Stimulated activated naive B cell treated with anti-CD40 and anti-IgM and Interleukin-4, amounts not matched to agents 10 μg/mL and 1 μg/mL and 100 μg/mL, for 72 hours (primary cell): ENCODE results near the gene TLR1.
"Not testable (repeated sequence)": the region's sequence is repeated elsewhere in the genome, so short reads cannot be mapped to it uniquely, and the experiment has no call there.

Source experiments
- ATAC-seq, 2 donors: fragments of 150-1000 bp; cut with Tn5 transposase; replicated peaks; 2 replicates each; pipeline ENCODE4 v1.10.0; 2021; ENCODE audit warnings: moderate library complexity in 1 of 2
- DNase-seq: peaks from one replicate; pipeline ENCODE4 v3.0.0; 2021
- H3K27ac Mint-ChIP-seq: one replicate; pipeline ENCODE4 v1.8.0; 2022; ENCODE audit warnings: mild to moderate bottlenecking, mixed read lengths
- H3K27me3 Mint-ChIP-seq, 2 donors: one replicate each; pipeline ENCODE4 v1.8.0; 2022; ENCODE audit warnings: mixed read lengths in 2 of 2
- H3K36me3 Mint-ChIP-seq, 2 donors: one replicate each; pipeline ENCODE4 v1.8.0; 2022; ENCODE audit warnings: mixed read lengths in 2 of 2, mild to moderate bottlenecking in 1 of 2
- H3K4me1 Mint-ChIP-seq, 2 donors: one replicate each; pipeline ENCODE4 v1.8.0; 2022; ENCODE audit warnings: mixed read lengths in 2 of 2, mild to moderate bottlenecking in 1 of 2
- H3K4me3 Mint-ChIP-seq, 2 donors: one replicate each; pipeline ENCODE4 v1.8.0; 2022; ENCODE audit warnings: mild to moderate bottlenecking in 2 of 2, mixed read lengths in 2 of 2, moderate library complexity in 1 of 2
- H3K9me3 Mint-ChIP-seq, 2 donors: one replicate each; pipeline ENCODE4 v1.8.0; 2022; ENCODE audit warnings: mixed read lengths in 2 of 2, mild to moderate bottlenecking in 1 of 2

TLR1 gene

DNA sequence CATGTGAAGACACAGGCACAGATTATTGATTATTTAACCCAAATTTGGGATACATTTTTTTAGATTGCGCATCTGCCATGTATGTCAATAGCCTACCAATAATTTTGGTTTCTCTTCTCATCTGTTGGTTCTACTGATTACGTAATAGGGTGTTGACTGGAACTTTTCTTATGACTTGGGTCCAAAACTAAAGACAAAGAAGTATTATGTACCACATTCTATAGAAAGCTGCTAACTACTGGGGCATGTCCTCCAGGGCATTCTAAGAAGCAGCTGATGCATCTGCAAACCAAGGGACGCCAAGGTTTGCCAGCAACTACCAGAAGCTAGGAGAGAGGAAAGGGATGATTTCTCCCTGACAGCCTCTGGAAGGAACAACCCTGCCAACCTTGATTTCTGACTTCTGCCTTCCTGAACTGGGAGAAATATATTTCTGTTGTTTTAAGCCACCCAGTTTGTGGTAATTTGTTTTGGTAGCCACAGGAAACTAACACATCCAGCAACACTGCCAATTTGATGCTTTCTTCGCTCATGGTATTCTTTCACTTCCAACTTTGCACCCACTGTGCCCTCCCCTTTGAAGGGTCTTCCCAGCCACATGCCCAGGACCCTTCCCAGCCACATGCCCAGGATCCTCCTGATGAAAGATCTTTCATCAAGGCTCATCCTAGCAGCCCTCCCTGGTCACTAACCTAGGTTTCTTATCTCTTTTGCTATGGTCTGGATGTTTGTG lies 15.9 kb upstream of the TLR1 start:
- ATAC-seq (peak; percentile 57 to 63), DNase-seq (no peak)
- Mint-ChIP-seq H3K9me3 (peaks cover 12 to 13% of the 10 kb centered on the region in 2 donors), H3K4me1 (peaks cover 39 to 48% of the 10 kb centered on the region in 2 donors), H3K4me3 (peak overlapping the region in 1 of 2 donors; percentile 15), H3K36me3 (peaks cover 26 to 34% of the 10 kb centered on the region in 2 donors), H3K27ac (peak overlapping the region; percentile 68), H3K27me3 (no peaks in the 10 kb centered on the region)

DNA sequence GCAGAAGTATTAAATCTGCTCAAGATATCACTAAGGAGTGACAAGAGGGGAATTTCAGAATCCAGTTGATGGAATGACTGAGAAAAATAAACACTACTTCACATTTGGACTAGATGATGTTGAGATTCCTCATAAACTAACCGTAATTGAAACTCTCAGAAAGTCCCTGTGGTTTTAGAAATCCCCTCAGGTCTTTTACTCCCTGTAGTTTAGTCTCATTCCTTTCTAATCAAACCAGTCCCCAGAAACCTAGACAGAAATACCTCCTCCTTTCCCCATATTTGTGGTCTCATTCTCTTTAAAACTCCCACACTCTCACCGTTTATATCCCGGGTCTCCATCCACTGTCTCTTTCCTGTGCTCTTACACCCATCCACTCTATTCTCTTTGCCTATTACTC lies 15.0 kb upstream of the TLR1 start:
- Mint-ChIP-seq H3K4me3 (peak overlapping the region; percentile 3 to 19), H3K27ac (peak overlapping the region; percentile 85), H3K27me3 (no peaks in the 10 kb centered on the region), H3K4me1 (peaks cover 44 to 55% of the 10 kb centered on the region in 2 donors), H3K36me3 (peaks cover 27 to 33% of the 10 kb centered on the region in 2 donors), H3K9me3 (peaks cover 12 to 13% of the 10 kb centered on the region in 2 donors)
- ATAC-seq (peak; percentile 44 to 58), DNase-seq (no peak)

DNA sequence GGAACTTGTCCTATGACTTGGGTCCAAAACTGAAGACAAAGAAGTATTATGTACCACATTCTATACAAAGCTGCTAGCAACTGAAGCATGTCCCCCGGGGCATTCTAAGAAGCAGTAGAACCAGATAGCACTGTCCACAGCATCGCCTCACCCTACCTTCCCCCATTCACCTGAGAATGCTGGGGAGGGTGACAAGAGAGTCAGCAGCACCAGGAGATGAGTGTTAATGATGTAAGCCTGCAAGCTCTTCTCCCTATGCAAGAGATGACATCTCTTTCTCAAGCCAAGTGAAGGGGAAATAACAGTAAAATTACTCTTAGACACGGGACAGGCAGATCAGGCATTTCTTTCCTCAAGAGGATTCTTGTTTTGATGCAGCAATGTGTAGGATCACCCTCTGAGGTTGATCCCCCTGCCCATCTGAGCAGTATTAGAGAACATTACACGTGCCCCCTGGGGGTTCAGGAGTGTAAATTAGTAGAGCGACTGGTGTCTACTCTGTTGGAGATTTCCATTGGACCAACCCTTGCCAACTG lies 13.9 kb upstream of the TLR1 start:
- Mint-ChIP-seq H3K4me1 (peaks cover 49 to 64% of the 10 kb centered on the region in 2 donors), H3K36me3 (peaks cover 20 to 31% of the 10 kb centered on the region in 2 donors), H3K27ac (peak overlapping the region; percentile 60), H3K9me3 (peaks cover 9 to 10% of the 10 kb centered on the region in 2 donors), H3K27me3 (no peaks in the 10 kb centered on the region), H3K4me3 (peak overlapping the region in 1 of 2 donors; percentile 18)
- peak; percentile 15 to 38 for ATAC-seq
- DNase-seq, result no peak

DNA sequence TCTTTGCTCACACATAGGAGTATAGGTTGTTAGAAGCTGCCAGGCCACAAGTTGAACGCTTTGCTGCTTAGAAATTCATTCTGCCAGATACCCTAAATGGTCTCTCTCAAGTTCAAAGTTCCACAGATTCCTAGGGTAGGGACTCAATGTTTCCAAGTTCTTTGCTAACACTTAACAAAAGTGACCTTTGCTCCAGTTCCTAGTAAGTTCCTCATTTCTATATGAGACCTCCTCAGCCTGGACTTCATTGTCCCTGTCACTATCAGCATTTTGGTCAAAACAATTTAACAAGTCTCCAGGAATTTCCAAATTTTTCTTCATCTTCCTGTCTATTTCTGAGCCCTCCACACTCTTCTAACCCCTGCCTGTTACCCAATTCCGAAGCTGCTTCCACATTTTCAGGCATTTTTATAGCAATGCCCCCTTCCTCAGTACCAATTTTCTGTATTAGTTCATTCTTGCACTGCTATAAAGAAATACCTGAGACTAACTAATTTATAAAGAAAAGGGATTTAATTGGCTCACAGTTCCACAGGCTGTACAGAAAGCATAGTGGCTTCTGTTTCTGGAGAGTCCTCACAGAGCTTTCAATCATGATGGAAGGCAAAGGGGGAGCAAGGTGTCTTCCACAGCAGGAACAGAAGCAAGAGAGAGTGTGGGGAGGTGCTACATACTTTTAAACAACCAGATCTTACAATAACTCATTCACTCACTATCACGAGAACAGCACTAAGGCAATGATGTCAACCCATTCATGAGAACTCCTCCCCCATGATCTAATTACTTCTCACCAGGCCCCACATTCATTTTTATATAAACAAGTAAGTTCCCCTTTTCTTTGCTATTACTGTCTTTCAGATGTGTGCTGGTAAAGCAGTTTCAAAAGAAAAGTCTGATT lies 11.5 kb upstream of the TLR1 start:
- peak; percentile 79 to 85 for ATAC-seq
- H3K27ac Mint-ChIP-seq, result peak overlapping the region; percentile 92

DNA sequence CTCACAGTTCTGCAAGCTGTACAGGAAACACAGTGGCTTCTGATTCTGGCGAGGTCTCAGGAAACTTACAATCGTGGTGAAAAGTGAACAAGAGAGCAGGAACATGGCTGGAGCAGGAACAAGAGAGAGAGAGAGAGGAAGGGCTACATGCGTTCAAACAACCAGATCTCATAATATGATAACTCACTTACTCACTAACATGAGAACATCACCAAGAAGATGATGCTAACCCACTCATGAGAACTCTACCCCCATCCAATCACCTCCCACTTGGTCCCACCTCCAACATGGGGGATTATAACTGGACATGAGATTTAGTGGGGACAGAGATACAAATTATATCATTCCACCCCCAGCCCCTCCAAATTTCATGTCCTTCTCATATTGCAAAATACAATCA lies 9.8 kb upstream of the TLR1 start:
- Mint-ChIP-seq H3K4me3 (no peak overlapping the region), H3K27ac (peak overlapping the region; percentile 51), H3K4me1 (peaks cover 41 to 70% of the 10 kb centered on the region in 2 donors), H3K36me3 (peaks cover 14 to 19% of the 10 kb centered on the region in 2 donors), H3K9me3 (peaks cover 0 to 3% of the 10 kb centered on the region in 2 donors), H3K27me3 (no peaks in the 10 kb centered on the region)
- ATAC-seq, result no peak
- DNase-seq, result no peak

More for the DNA sequence above, 11.5 kb upstream of the TLR1 start:
- peaks cover 49 to 73% of the 10 kb centered on the region in 2 donors for H3K4me1 Mint-ChIP-seq
- H3K27me3 Mint-ChIP-seq, result no peaks in the 10 kb centered on the region
- H3K36me3 Mint-ChIP-seq, result peaks cover 9 to 19% of the 10 kb centered on the region in 2 donors
- peak overlapping the region; percentile 56 to 67 for H3K4me3 Mint-ChIP-seq
- peaks cover 0 to 3% of the 10 kb centered on the region in 2 donors for H3K9me3 Mint-ChIP-seq
- DNase-seq, result no peak

DNA sequence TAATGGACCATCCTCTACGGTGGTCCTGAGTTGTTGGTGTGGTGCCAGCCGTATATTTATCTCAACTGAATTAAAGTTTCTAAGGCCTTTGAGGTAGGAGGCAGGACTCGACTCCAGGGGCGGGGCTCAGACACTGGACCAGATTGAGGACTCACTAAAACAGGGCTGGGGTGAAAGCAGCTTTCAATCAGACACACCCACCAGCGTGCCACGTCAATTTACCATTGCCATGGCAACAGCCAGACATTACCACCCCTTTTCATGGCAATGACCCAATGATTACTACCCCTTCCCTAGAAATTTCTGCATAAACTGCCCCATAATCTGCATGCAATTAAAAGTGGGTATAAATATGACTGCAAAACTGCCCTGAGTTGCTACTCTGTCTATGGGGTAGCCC lies 6.7 kb upstream of the TLR1 start:
- Mint-ChIP-seq H3K36me3 (peaks cover 14 to 19% of the 10 kb centered on the region in 2 donors), H3K27ac (no peak overlapping the region), H3K27me3 (no peaks in the 10 kb centered on the region), H3K9me3 (peaks cover 0 to 3% of the 10 kb centered on the region in 2 donors), H3K4me1 (peaks cover 29 to 60% of the 10 kb centered on the region in 2 donors), H3K4me3 (no peak overlapping the region)
- ATAC-seq, result no peak
- no peak for DNase-seq

DNA sequence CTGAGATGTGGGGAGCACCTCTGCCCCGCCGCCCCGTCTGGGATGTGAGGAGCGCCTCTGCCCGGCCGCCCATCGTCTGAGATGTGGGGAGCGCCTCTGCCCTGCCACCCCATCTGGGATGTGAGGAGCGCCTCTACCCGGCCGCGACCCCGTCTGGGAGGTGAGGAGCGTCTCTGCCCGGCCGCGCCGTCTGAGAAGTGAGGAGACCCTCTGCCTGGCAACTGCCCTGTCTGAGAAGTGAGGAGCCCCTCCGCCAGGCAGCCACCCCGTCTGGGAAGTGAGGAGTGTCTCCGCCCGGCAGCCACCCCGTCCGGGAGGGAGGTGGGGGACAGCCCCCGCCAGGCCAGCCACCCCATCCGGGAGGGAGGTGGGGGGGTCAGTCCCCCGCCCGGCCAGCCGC lies 2.9 kb upstream of the TLR1 start:
- H3K4me3 Mint-ChIP-seq, H3K27ac Mint-ChIP-seq, DNase-seq, ATAC-seq, H3K27me3 Mint-ChIP-seq, H3K9me3 Mint-ChIP-seq: not testable (repeated sequence)
- peaks cover 31 to 58% of the 10 kb centered on the region in 2 donors for H3K4me1 Mint-ChIP-seq
- peaks cover 8 to 13% of the 10 kb centered on the region in 2 donors for H3K36me3 Mint-ChIP-seq

DNA sequence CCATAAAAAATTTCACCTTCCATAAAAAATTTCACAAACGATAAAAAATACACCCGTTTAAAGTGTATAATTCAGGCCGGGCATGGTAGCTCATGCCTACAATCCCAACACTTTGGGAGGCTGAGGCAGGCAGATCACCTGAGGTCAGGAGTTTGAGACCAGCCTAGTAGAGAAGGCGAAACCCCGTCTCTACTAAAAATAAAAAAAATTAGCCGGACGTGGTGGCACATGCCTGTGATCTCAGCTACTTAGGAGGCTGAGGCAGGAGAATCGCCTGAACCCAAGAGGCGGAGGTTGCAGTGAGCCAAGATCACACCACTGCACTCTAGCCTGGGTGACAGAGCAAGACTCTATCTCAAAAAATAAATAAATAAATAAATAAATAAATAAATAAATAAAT lies 1.7 kb upstream of the TLR1 start:
- H3K27ac Mint-ChIP-seq, result not testable (repeated sequence)

DNA sequence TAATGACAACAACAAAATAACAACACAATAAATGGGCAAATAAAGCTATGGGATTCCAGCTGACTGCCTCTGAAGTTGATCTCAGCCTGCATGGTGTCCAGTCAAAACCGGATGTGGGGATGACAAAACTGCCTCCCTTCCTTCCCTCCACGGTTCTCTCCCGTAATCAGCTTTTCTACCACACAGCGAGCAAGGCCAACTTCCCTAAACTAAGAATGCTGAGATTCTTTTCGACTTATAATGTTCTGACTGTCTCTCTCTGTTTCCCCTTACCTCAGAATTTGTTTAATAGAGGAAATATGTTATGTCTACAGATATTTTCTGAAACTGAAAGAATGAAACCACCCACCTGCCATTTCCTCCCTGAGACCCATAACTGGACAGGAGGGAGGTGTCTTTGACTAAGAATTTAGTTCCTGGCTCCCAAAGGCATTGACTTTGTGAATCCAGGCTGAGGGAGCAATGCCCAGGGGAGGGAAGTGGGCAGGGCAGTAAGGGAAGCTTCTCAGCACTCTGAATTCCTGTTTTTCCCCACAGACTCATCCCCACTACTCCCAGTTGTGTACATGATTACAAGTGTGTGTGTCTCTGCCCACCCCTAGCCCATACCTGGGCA lies 1.0 kb upstream of the TLR1 start:
- peak; percentile 56 for DNase-seq
- peak overlapping the region; percentile 80 to 81 for H3K4me3 Mint-ChIP-seq
- peak; percentile 83 to 87 for ATAC-seq

More for the DNA sequence above, 1.7 kb upstream of the TLR1 start:
- Mint-ChIP-seq H3K36me3 (peaks cover 16 to 19% of the 10 kb centered on the region in 2 donors), H3K4me1 (peaks cover 34 to 64% of the 10 kb centered on the region in 2 donors)
- not testable (repeated sequence) for DNase-seq, H3K4me3 Mint-ChIP-seq, H3K27me3 Mint-ChIP-seq, H3K9me3 Mint-ChIP-seq, ATAC-seq

DNA sequence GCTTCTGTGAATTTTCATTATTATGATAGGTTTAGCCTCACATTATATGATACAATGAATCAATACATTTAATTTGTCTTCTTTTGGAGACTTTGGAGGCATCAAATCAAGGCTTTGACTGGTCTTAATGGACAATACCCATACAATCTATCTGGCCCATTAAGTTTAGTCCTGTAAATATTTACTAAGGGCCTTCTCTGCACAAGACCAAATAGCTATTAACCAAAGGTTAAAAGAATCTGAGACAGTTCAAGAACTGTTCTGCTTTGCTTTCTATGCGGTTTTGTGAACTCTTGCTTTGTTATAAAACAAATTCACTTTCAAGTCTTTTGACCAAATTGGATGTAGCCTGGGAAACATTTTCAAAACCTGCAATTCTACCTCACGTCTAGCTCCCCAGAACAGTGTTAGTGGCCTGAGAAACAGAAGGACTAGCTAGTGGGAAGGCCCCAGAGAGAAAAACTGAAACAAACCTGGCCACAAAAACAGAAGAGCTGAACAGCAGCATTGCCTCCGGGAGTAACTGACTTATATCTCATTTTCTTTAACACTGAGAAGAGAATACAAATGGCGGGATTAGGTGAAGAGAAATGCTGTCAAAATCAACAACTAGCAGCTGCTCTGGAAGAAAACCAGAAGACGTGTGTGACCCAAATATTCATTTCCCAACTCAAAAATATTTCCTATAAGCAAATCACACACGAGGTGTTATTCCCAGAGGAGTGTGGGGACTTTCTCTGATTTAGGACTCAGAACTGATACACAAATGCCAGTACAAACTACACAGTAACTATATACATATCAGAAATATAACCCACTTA lies 548 bp downstream of the TLR1 start:
- peak overlapping the region; percentile 96 for H3K27ac Mint-ChIP-seq
- H3K4me1 Mint-ChIP-seq, result peaks cover 30 to 54% of the 10 kb centered on the region in 2 donors

More for the DNA sequence above, 1.0 kb upstream of the TLR1 start:
- H3K4me1 Mint-ChIP-seq, result peaks cover 32 to 69% of the 10 kb centered on the region in 2 donors
- peaks cover 19 to 20% of the 10 kb centered on the region in 2 donors for H3K36me3 Mint-ChIP-seq
- no peaks in the 10 kb centered on the region for H3K27me3 Mint-ChIP-seq
- peak overlapping the region; percentile 96 for H3K27ac Mint-ChIP-seq
- peaks cover 0 to 9% of the 10 kb centered on the region in 2 donors for H3K9me3 Mint-ChIP-seq

DNA sequence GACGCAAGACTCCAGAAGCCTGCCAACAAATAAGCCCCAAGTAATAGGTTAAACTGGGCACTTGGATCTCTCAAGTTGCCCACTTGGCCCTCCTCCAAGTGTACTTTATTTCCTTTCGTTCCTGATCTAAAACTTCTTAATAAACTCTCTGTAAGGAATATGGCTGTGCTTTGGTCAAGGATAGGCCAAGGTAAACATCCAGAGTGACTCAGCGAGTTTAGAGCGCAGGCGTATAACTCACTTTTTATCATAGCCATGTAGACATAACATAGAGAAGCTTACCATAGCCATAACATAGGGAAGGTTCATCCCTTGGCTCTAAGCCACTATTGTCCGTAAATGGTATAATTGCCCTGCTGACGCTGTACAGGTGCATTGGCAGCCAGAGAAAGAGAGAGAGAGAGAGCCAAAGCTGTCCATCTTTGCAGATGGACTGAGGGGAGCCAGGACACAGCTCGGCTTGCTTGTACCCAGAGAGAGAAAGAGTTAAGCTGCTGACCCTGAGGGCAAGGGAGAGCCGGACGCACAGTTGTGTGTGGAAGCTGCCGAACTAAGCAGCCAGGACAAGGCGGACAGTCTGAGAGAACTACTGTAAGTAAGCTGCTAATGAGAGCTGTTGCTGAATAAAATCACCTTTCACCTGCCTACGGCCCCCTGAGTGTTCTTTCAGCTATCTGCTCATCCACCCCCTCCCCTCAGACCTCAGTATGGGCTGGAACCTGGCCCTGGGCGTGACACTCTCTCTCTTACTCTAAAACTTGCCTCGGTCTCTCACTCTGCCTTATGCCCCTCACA lies 1.8 kb downstream of the TLR1 start:
- ATAC-seq (no peak), DNase-seq (no peak)
- peaks cover 33 to 36% of the 10 kb centered on the region in 2 donors for H3K36me3 Mint-ChIP-seq
- peak overlapping the region; percentile 92 for H3K27ac Mint-ChIP-seq
- H3K4me1 Mint-ChIP-seq, result peaks cover 30 to 54% of the 10 kb centered on the region in 2 donors
- peak overlapping the region; percentile 43 to 48 for H3K4me3 Mint-ChIP-seq
- no peaks in the 10 kb centered on the region for H3K27me3 Mint-ChIP-seq
- H3K9me3 Mint-ChIP-seq, result peaks cover 3 to 16% of the 10 kb centered on the region in 2 donors

More for the DNA sequence above, 548 bp downstream of the TLR1 start:
- peaks cover 28 to 35% of the 10 kb centered on the region in 2 donors for H3K36me3 Mint-ChIP-seq
- ATAC-seq (peak; percentile 78 to 79), DNase-seq (peak; percentile 49)
- H3K9me3 Mint-ChIP-seq, result peaks cover 2 to 16% of the 10 kb centered on the region in 2 donors
- peak overlapping the region; percentile 80 to 81 for H3K4me3 Mint-ChIP-seq
- H3K27me3 Mint-ChIP-seq, result no peaks in the 10 kb centered on the region

DNA sequence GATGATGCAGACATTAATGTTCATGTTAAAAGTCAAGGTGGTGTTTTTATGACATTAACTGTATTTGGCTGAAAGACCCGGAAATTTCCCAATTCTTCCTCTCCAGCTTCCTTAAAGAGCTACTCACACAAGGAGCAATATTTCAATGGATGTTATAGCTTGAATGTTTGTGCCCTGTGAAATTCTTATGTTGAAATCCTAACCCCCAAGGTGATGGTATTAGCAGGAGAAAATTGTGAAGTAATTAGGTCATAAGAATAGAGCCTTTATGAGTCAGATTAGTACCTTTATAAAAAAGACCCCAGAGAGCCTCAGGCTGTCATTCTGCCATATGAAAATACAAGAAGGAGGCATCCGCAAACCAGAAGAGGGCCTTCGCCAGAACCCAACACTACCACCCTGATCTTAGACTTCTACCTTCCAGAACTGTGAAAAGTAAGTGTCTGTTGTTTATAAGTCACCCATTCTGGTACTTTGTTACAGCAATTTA lies 3.6 kb downstream of the TLR1 start:
- Mint-ChIP-seq H3K4me1 (peaks cover 25 to 44% of the 10 kb centered on the region in 2 donors), H3K4me3 (no peak overlapping the region), H3K36me3 (peaks cover 43 to 45% of the 10 kb centered on the region in 2 donors), H3K9me3 (peaks cover 3 to 17% of the 10 kb centered on the region in 2 donors), H3K27me3 (no peaks in the 10 kb centered on the region), H3K27ac (no peak overlapping the region)
- DNase-seq, result no peak
- ATAC-seq, result no peak
